A204.1 (cell line): ENCODE data around the gene ARL10.
A peak's percentile ranks its signal among the peaks of the same experiment; 100 is the strongest.

Experiments
- FAIRE-seq: peaks from 2 replicates; lab custom pipeline; 2012; peaks lifted over from hg19 to GRCh38; lab: Jason Lieb, UNC

The ARL10 gene

GRCh38 chr5:176362233-176362490 lies 3.1 kb upstream of the ARL10 start:
- FAIRE-seq, result no peak

- FAIRE-seq, result no peak
Observed at GRCh38 chr5:176364765-176365350, 429 bp upstream of the ARL10 start.

- no peak for FAIRE-seq
Observed at GRCh38 chr5:176366232-176366894, 1.1 kb downstream of the ARL10 start.

GRCh38 chr5:176368726-176369125 lies 3.4 kb downstream of the ARL10 start:
- no peak for FAIRE-seq

- no peak for FAIRE-seq
Observed at GRCh38 chr5:176369934-176370711, 4.8 kb downstream of the ARL10 start.

GRCh38 chr5:176371621-176372539 lies 6.6 kb downstream of the ARL10 start:
- FAIRE-seq, result no peak

- no peak for FAIRE-seq
Observed at GRCh38 chr5:176373100-176373818, 8.0 kb downstream of the ARL10 start.

GRCh38 chr5:176379881-176380280 lies 14.6 kb downstream of the ARL10 start:
- no peak for FAIRE-seq

- FAIRE-seq, result no peak
Observed at GRCh38 chr5:176381423-176381822, 16.1 kb downstream of the ARL10 start.

GRCh38 chr5:176381979-176382378 lies 16.7 kb downstream of the ARL10 start:
- no peak for FAIRE-seq

GRCh38 chr5:176382721-176383120 lies 17.4 kb downstream of the ARL10 start:
- FAIRE-seq, result no peak

- no peak for FAIRE-seq
Observed at GRCh38 chr5:176383248-176383905, 18.1 kb downstream of the ARL10 start.

- FAIRE-seq, result no peak
Observed at GRCh38 chr5:176383961-176384360, 18.7 kb downstream of the ARL10 start.

- FAIRE-seq, result no peak
Observed at GRCh38 chr5:176384366-176384930, 19.2 kb downstream of the ARL10 start.

GRCh38 chr5:176384991-176385390 lies 19.7 kb downstream of the ARL10 start:
- FAIRE-seq, result no peak

- FAIRE-seq, result no peak
Observed at GRCh38 chr5:176386491-176386890, 21.2 kb downstream of the ARL10 start.

- FAIRE-seq, result no peak
Observed at GRCh38 chr5:176387384-176387925, 22.2 kb downstream of the ARL10 start.

- FAIRE-seq, result no peak
Observed at GRCh38 chr5:176388003-176388443, 22.7 kb downstream of the ARL10 start.

- peak; percentile 93 for FAIRE-seq
Observed at GRCh38 chr5:176388444-176389134, 23.3 kb downstream of the ARL10 start, which contains the start of the genes HIGD2A and NOP16. Gene HIGD2A (plus strand): TSS chr5:176388751. CDS start chr5:176388820, 69 bp downstream. Gene NOP16 (minus strand): TSS chr5:176388598. CDS start chr5:176388539, 59 bp downstream.
